Measurements from ENCODE around the gene ZNF84.

The ZNF84 gene

DNA sequence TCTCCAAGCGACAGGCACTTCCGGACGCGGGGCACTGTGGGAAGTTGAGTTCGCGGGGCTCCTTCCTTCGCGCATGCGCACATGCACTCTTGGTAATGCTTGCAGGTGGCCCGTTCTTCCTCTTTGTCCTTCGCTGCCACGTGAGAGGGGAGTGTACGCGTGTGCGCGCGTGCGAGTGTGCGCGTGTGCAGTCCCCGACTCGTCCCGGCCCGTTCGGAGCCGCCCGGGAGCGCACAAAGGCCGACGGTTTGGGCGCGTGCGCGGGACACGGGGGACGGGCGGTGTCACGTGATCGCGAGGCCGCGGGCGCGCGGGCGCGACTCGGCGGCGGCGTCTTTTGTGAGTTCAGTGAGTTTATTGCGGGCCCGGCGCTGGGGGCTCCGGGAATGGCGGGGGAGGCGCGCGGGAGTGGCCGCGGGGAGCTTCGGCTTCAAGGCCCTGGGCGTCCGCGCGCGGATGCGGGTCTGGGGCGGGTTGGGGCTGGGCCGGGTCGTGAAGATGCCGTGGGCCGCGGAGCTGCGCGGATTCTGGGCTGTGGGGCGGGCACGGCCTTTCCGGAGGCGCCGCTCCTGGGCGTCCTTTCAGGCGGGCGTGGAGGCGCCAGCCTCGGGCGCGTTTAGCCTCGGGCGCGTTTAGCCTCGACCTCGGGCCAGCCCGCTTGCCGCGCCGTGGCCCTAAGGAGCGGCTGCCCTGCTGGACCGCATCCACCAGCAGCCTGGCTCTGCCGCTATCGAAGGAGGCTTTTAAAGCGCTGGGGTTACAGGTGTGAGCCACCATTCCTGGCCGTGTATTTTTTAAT is at the start of gene ZNF84:
Gene ZNF84 (plus strand): TSS at position 303 of the 799 bp plus-strand sequence. CDS start 3,959 bp downstream, outside the sequence.
- DNase-seq (ENCODE audit: low read depth in 3 of 3) = peak; percentile 95 to 97 (median 95)

DNA sequence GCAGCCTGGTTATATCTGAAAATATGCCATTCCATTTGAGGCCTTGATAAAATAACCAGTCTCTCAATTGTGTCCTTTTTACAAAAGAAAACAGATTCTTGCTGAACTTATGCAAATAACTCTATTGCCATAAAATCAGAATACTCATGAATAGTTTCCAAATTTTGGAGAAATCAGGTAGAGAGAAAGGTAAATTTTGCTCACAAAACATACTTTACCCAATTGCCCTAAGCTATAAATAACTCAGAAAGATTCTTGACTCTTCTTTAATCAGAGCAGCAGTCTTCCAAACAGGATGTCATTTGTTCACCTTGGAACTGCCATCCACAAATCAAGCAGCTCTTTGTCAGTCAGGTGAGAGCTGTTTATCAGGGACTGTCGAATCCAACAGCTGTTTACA is 38.6 kb upstream of the ZNF84 start:
- no peak for DNase-seq (ENCODE audit: low read depth in 3 of 3)

DNA sequence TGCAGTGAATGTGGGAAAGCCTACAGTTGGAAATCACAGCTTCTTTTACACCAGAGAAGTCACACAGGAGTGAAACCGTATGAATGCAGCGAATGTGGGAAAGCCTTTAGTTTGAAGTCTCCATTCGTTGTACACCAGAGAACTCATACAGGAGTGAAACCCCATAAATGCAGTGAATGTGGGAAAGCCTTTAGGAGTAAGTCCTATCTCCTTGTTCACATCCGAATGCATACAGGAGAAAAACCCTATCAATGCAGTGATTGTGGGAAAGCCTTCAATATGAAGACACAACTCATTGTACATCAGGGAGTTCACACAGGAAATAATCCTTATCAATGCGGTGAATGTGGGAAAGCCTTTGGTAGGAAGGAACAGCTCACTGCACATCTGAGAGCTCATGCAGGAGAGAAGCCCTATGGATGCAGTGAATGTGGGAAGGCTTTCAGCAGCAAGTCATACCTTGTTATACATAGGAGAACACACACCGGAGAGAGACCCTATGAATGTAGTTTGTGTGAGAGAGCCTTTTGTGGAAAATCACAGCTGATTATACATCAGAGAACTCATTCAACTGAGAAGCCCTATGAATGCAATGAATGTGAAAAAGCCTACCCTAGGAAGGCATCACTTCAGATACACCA is 26.5 kb upstream of the ZNF84 start:
- no peak for DNase-seq (ENCODE audit: low read depth in 3 of 3)

DNA sequence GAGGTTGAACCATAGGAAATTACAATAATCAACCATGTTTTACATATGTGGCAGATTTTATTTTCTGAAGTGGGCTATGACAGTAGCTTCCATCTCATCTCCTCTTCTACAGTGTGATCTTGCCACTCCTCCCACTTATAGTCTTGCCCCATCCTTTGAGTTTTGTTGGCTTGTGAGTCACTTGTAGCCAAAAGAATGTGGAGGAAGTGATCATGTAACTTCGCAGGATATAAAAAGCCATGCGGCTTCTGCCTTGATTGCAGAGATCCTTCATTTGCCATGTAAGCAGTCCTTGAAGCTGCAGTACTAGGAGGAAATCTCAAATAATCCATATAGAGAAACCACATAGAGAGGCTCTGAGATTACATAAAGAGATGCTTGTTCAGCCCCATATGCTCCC is 13.7 kb upstream of the ZNF84 start:
- no peak for DNase-seq (ENCODE audit: low read depth in 3 of 3)

DNA sequence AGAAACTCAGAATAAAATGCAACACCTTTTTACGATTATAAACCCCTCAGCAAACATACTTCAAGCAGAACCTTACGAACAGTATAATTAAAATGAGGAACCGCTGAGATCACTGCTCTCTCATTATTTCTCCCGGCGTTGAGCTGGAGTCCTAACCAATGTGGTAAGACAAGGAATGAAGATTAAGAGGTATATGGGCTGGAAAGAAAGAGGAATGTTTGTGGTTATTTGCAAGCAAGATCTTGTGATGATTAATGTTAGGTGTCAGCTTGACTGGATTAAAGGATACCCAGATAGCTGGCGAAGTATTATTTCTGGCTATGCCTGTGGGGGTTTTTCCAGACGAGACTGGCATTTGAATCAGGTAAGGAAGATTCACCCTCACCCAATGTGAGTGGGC is 10.3 kb upstream of the ZNF84 start:
- no peak for DNase-seq (ENCODE audit: low read depth in 3 of 3)

DNA sequence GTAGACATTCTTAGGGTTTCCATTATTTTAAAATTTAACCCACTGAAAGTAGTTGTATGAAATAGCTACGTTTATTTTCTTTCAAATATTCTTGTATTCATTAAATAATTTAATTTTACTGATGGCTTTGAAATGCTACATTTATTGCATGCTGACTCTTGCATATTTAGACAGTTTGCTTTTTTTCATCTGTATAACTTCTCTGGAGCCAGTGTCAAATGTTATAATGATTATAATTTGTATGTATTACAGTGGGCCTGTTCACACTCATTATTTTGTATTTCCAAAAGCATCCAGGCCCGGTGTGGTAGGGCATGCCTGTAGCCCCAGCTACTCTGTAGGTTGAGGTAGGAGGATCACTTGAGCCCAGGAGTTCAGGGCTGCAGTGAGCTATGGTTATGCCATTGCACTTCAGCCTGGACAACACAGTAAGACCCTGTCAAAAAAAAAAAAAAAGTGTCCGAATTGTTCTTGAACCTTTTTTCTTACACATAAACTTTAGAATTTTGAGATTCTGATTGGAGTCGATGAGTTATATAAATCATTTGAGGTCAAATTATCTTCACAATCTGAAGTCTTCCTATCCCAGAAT is 905 bp downstream of the ZNF84 start:
- DNase-seq (ENCODE audit: low read depth in 3 of 3) = no peak

DNA sequence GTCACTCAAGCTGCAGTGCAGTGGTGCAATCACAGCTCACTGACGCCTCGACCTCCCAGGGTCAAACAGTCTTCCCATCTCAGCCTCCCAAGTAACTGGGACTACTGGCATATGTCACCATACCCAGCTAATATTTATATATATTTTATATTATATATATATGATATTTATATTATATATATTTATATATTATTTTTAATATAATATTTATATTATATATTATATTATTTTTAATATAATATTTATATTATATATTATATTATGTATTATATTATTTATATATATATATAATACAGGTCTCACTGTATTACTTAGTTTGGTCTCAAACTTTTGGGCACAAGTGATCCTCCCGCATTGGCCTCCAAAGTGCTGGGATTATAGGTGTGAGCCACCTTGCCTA is 9.4 kb downstream of the ZNF84 start:
- no peak for DNase-seq (ENCODE audit: low read depth in 3 of 3)

DNA sequence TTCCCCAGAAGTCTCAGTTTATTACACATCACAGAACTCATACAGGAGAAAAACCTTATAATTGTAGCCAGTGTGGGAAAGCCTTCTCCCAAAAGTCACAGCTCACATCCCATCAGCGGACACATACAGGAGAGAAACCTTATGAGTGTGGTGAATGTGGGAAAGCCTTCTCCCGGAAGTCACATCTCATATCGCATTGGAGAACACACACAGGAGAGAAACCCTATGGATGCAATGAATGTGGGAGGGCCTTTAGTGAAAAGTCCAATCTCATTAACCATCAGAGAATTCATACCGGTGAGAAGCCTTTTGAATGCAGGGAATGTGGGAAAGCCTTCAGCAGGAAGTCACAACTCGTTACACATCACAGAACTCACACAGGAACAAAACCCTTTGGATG is 20.1 kb downstream of the ZNF84 start:
- DNase-seq (ENCODE audit: low read depth in 3 of 3) = no peak

DNA sequence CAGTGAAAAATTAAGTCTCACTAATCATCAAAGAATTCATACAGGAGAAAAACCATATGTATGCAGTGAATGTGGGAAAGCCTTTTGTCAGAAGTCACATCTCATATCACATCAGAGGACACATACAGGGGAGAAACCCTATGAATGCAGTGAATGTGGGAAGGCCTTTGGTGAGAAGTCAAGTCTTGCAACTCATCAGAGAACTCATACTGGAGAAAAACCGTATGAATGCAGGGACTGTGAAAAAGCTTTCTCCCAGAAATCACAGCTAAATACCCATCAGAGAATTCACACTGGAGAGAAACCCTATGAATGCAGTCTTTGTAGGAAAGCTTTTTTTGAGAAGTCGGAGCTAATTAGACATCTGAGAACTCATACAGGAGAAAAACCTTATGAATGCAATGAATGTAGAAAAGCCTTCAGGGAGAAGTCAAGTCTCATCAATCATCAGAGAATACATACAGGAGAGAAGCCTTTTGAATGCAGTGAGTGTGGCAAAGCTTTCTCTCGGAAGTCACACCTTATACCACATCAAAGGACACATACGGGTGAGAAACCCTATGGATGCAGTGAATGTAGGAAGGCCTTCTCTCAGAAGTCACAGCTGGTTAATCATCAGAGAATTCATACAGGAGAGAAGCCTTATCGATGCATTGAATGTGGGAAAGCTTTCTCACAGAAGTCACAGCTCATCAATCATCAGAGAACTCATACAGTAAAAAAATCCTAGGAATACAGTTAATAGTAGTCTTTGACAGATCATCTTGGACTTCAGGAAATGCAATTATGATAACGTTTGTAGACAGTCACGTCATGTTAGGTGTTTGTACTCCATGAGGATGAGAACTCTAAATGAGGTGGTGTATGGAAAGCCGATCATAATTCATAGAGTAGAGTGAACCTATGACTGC is 21.1 kb downstream of the ZNF84 start:
- DNase-seq (ENCODE audit: low read depth in 3 of 3) = no peak

DNA sequence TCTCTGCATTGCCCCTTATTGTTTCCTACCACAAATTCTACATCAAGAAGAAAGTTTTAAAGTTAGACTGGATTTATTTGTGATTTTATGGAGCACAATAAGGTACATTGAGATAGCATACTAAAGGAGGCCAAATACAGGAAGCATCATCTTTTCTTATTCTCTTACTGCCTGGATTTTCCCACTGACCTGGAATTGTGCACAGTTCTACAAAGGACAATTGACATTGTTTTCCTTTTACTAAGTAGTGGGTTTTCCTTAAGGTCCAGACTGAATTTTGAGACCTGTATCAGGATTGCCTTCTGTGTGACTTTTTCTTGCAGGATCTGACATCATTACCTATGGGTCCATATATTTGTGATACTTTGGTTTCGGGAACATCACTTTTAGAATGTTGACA is 24.6 kb downstream of the ZNF84 start:
- no peak for DNase-seq (ENCODE audit: low read depth in 3 of 3)

DNA sequence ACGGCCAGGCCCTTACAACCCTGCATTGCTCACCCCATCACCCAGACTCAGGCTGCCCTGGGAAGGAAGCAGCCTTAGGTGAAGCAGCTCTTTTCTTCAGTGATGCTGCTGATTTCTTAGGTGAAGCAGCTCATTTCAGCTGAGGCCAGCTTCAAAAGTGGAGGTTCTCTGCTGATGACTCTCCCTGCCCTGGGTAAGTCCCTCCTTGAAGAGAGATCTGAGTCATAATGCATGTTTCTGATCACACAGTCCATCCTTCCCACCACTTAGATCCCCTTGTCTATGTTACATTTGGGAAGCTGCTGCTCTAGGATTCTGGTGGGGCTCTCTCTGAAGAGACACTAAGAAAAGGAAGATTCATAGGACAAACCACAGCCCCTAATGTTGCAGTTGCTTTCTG is 26.2 kb downstream of the ZNF84 start:
- DNase-seq (ENCODE audit: low read depth in 3 of 3) = no peak

DNA sequence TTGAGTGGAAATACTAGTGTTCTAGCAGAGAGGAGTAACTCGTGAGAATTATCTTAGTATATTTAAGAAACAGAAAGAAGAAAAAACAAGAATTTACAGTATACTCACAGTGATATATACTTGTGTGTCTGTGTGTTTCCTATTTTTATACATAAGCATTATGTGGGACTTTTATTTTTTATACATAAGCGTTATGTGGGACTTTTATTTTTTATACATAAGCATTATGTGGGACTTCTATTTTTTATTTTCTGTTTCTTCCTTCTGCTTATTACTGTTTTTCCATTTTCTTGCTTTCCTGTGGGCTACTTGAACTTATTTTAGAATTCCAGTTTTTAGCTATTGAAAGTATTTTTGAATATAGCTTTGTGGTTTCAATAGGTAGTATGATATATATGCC is 36.5 kb downstream of the ZNF84 start:
- no peak for DNase-seq (ENCODE audit: low read depth in 3 of 3)

DNA sequence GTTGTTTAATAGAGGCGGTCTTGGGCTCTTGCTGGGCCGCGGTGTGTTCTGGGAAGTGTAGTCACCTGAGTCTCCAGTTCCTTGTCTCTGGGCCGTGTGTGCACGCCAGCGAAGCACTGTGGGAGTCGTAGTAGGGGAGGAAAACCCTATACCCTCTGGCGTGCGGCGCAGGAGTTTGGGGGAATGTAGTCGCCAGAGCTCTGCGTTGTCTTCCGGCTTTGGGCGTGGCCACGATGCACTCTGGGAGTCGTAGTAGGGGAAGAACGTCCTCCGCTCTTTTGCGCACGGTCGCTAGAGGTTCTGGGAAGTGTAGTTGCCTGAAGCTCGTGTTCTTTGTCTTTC is 42.7 kb downstream of the ZNF84 start:
- DNase-seq (ENCODE audit: low read depth in 3 of 3) = peak; percentile 92 to 96 (median 94)

DNA sequence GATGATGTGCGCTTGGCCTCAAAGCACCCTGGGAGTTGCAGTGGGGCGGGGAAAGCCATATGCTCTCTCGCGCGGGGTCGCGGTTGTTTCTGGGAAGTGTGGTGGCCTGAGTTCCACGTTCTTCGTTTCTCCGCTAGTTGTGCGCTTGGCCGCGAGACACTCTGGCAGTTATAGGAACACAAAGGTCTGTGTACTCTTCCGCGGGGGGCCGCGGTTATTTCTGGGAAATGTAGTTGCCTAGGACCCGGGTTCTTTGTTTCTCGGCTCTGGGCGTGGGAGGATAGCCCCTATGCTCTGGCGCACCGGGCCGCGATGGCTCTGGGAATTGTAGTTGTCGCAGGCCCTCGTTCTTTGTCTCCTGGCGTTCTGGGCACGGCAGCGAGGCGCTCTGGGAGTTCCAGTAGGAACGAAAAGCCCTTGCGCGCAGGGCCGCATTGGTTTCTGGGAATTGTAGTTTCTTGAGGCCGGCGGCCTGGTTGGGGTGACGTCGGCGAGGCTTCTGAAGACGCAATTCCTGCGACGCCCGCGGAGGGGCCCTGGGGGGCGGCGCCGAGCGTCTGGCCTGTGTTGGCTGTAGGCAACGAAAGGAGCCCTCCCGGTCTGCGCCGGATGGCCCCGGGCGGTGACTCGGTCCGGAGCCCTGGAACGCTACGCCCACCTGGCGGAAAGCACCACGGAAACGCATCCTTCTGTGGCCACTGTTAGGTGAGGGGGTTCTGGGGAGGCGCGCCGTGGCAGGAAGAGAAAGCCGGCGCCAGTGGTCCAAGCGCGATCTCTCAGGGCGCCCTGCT is 43.3 kb downstream of the ZNF84 start, which contains the start of gene ZNF140:
Gene ZNF140 (plus strand): TSS at position 556 of the 791 bp plus-strand sequence. CDS start 398 bp downstream, outside the sequence.
- peak; percentile 82 to 92 (median 92) for DNase-seq (ENCODE audit: low read depth in 3 of 3)

DNA sequence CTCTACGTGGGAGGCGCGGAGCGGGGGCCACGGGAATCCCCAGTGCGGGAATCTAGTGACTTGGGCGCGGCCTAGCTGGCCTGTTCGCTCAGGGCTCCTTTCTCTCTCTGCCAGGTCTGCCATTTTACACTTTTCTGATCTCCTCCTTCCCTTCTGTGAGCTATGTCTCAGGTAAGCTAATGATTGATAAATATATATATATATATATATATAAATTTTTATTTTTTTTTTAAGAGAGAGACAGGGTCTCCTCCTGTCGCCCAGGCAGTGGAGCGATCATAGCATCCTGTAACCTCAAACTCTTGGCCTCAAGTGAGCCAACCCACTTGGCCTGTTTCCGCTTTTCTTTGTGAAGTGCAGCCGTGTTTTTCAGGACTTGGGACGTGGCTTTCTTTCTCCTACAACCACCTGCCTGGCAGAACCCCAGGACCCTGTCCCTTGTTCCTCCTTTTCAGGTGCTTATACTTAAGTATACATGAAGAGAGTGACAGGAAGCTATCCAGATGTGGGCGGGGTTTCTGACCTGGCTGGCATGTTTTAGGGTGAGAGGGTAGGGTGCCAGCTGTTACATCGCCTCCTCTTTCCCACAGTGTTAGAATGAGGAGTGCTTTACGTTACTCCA is 44.0 kb downstream of the ZNF84 start:
- DNase-seq (ENCODE audit: low read depth in 3 of 3) = no peak

DNA sequence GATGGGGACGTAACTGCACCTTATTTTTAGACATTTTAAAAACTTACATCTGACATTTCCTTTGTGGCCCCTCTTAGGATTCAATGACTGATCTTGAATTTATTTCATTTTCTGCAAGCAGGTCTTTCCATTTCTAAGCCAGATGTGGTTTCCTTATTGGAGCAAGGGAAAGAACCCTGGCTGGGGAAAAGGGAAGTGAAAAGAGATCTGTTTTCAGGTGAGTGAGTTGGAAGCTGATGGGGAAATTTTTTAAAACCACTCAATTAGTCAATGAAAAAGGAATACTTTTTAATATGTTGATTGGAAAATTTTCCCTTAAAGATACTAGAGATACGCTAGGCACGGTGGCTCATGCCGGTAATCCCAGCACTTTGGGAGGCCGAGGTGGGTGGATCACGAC is 46.0 kb downstream of the ZNF84 start:
- no peak for DNase-seq (ENCODE audit: low read depth in 3 of 3)

DNA sequence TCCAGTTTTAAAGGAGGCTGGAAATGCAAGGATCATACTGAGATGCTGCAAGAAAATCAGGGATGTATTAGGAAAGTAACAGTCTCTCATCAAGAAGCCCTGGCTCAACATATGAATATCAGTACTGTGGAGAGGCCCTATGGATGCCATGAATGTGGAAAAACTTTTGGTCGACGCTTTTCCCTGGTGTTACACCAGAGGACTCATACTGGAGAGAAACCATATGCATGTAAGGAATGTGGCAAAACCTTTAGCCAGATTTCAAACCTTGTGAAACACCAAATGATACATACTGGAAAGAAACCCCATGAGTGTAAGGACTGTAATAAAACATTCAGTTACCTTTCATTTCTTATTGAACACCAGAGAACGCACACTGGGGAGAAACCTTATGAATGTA is 68.3 kb downstream of the ZNF84 start:
- DNase-seq (ENCODE audit: low read depth in 3 of 3) = no peak

DNA sequence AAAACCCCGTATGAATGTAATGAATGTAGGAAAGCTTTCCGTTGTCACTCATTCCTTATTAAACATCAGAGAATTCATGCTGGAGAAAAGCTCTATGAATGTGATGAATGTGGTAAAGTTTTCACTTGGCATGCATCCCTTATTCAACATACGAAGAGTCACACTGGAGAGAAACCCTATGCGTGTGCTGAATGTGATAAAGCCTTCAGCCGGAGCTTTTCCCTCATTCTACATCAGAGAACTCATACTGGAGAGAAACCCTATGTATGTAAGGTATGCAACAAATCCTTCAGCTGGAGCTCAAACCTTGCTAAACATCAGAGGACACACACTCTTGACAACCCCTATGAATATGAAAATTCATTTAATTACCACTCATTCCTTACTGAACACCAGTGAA is 68.9 kb downstream of the ZNF84 start:
- DNase-seq (ENCODE audit: low read depth in 3 of 3) = no peak

DNA sequence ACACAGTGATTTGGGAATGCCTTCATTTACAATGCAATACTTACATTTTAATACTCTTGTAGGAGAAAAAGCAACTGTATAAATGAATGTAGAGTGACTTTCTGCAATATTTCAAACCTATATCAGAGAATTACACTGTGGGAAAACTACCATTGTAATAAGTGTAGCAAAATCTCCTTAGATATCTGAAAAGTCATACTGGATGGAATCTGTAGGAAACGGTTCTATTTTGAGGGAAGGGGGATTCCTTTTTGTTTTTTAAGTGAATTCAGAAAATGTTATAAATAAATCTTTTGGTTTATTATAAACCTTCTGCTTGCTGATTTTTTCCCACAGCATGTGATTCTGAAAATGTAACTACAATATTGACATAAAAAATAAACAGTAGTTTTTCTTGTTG is 69.8 kb downstream of the ZNF84 start:
- DNase-seq (ENCODE audit: low read depth in 3 of 3) = no peak

DNA sequence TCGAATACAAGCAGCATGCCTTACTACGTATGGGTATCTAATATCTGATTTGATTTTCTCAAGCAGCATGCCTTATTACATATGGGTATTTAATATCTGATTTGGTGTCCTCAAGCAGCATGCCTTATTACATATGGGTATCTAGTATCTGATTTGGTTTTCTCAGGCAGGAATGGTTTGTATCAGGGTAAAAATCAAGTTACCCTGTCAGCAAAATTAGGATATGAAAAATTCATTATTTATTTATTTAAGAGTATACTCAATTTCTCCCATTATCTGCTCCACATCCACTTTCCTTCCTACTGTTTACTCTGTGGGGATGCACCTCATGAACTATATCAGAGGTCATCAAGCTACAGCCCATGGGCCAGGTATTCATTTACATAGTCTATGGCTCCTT is 70.8 kb downstream of the ZNF84 start:
- DNase-seq (ENCODE audit: low read depth in 3 of 3) = no peak
